Adrenal gland (tissue), 12 donors: ENCODE results near the gene ARL8A. TPM values are rescaled to one million over a fixed set of nuclear protein-coding genes. Genes with fewer than 3 reads are reported as not detected.

Experiments
- DNase-seq, 7 donors: peaks; one replicate each; pipeline ENCODE4 v3.0.0-alpha.2; 2019 to 2020
- H3K27ac ChIP-seq, 5 donors: fragments of 200-600 bp; sonication (generic) in 4 of 5; 1 replicate in 3 of 5; 2 replicates in 2 of 5; pipeline versions ENCODE4 v1.5.1 to v1.8.0; 2016 to 2020; ENCODE audit warnings: mild to moderate bottlenecking in 1 of 5
- H3K27me3 ChIP-seq: fragments of 200-600 bp; 2 replicates; pipeline ENCODE4 v1.8.0; 2021
- H3K36me3 ChIP-seq, 2 donors: fragments of 200-600 bp; replicated peaks in 1 of 2; 1 replicate in 1 of 2; 2 replicates in 1 of 2; pipeline versions ENCODE4 v1.5.1 to v1.8.0; 2018 to 2022
- H3K4me1 ChIP-seq, 2 donors: fragments of 200-600 bp; replicated peaks in 1 of 2; 1 replicate in 1 of 2; 2 replicates in 1 of 2; pipeline versions ENCODE4 v1.5.1 to v1.8.0; 2018 to 2021
- H3K4me3 ChIP-seq, 4 donors: fragments of 200-600 bp; sonication (generic) in 3 of 4; one replicate each; pipeline ENCODE4 v1.5.1; 2016 to 2018
- H3K9me3 ChIP-seq, 3 donors: fragments of 200-600 bp; sonication (generic) in 1 of 3; replicated peaks in 1 of 3; 1 replicate in 2 of 3; 2 replicates in 1 of 3; pipeline versions ENCODE4 v1.5.1 to v1.8.0; 2016 to 2021
- CTCF ChIP-seq, 6 experiments: fragments of 450-650 bp in 4 of 6; fragments of 200-600 bp in 2 of 6; sonication (generic) in 1 of 6; IDR thresholded peaks; 1 replicate in 5 of 6; 2 replicates in 1 of 6; pipeline versions ENCODE4 v1.5.1 to v1.8.0; 2016 to 2021; ENCODE audit warnings: antibody characterized with exemption in 6 of 6, mild to moderate bottlenecking in 2 of 6, moderate library complexity in 1 of 6
- POLR2A ChIP-seq, 2 donors: fragments of 450-650 bp; IDR thresholded peaks; one replicate each; pipeline ENCODE4 v1.6.1; 2017; ENCODE audit warnings: antibody characterized with exemption in 2 of 2, mild to moderate bottlenecking in 2 of 2, moderate library complexity in 1 of 2
- WGBS, 4 donors: extraction: QIAGEN DNeasy Blood & Tissue Kit in 2 of 4; methylation state at CpG; one replicate each; pipeline versions ENCODE4 v1.1.5 to v1.1.7; 2013 to 2017; 5-methylcytosine and 5-hydroxymethylcytosine counted together
- intact Hi-C, 2 donors: fragments of 100-400 bp; cut with DNase I; formaldehyde crosslinking; loops; one replicate each; pipeline versions ENCODE4 v1.14.1 to v1.15.0; 2022 to 2023
- polyA plus RNA-seq, 3 donors: library from polyadenylated mRNA; stranded (reverse); fragments of 200-250 nt in 2 of 3; fragments of 350-450 nt in 1 of 3; fragmentation: Illumina TruSeq in 1 of 3; extraction: RNeasy Lipid Tissue Mini Kit (QIAGEN cat#74804) in 1 of 3; gene quantifications; one replicate each; pipeline ENCODE4 v1.2.3, GENCODE V29; 2013 to 2014
- total RNA-seq, 9 donors: library from RNA; depleted of rRNA in 4 of 9; stranded (reverse); fragments of >200 nt in 4 of 9; fragments of 120-200 nt in 1 of 9; fragmentation: NEBNext Ultra II Directional in 1 of 9; extraction: Animal tissue kit (Norgen Biotek cat#: 25700) in 1 of 9; gene quantifications; one replicate each; pipeline versions ENCODE4 v1.1.0 to v1.2.4, GENCODE V29; 2013 to 2023
- donor health status: healthy with polysubstance abuse.
- donor health status: Bipolar disorder and iron deficiency.
- donor health status: DM: yes; HTN: yes; CAD: no.
- donor health status: DM: no; HTN: no; CAD: no.
- donor health status: DM: no; HTN: no; CAD: no.
- donor health status: DM: yes; HTN: yes; CAD: no.

ARL8A gene
- total and polyA plus RNA-seq, 12 donors, result 26.4 to 115 (median 53.7) TPM

GRCh38 chr1:202088206-202088605 is 56.3 kb downstream of the ARL8A start:
- H3K36me3 ChIP-seq, result no peaks in the 10 kb centered on the region
- intact Hi-C loops, result no loop called here
- no peaks in the 10 kb centered on the region for H3K4me1 ChIP-seq
- H3K9me3 ChIP-seq, result no peaks in the 10 kb centered on the region
- H3K27me3 ChIP-seq, result no peaks in the 10 kb centered on the region
- no peak overlapping the region for H3K4me3 ChIP-seq
- DNase-seq, result peak in 3 of 7 donors; percentile 24 to 37 (median 27)
- no peak overlapping the region for H3K27ac ChIP-seq
- 50 to 65% (median 53%) methylated on average over 3 of the region's 3 CpGs for WGBS, 4 donors
- TF ChIP-seq POLR2A (IDR thresholded peaks at IDR 0.05) (no peak), CTCF (IDR thresholded peaks at IDR 0.05) (no peak)

- WGBS, 4 donors, result 70 to 83% (median 76%) methylated on average over 4 to 7 of the region's 7 CpGs
- Histone ChIP-seq H3K27ac (no peak overlapping the region), H3K4me1 (no peaks in the 10 kb centered on the region), H3K36me3 (no peaks in the 10 kb centered on the region), H3K27me3 (no peaks in the 10 kb centered on the region), H3K4me3 (no peak overlapping the region), H3K9me3 (no peaks in the 10 kb centered on the region)
- intact Hi-C loops, result no loop called here
- TF ChIP-seq CTCF (IDR thresholded peaks at IDR 0.05), result no peak
- TF ChIP-seq POLR2A (IDR thresholded peaks at IDR 0.05), result no peak
- no peak for DNase-seq
Observed at GRCh38 chr1:202086579-202087350, 57.8 kb downstream of the ARL8A start.

GRCh38 chr1:202085682-202086373 is 58.7 kb downstream of the ARL8A start:
- intact Hi-C loops, result no loop called here
- Histone ChIP-seq H3K36me3 (no peaks in the 10 kb centered on the region), H3K27ac (no peak overlapping the region), H3K4me3 (no peak overlapping the region), H3K4me1 (no peaks in the 10 kb centered on the region), H3K27me3 (no peaks in the 10 kb centered on the region), H3K9me3 (no peaks in the 10 kb centered on the region)
- TF ChIP-seq CTCF (IDR thresholded peaks at IDR 0.05), result no peak
- no peak for TF ChIP-seq POLR2A (IDR thresholded peaks at IDR 0.05)
- DNase-seq, result no peak
- WGBS, 4 donors, result 63 to 79% (median 69%) methylated on average over 6 to 7 of the region's 7 CpGs

- intact Hi-C loops, result no loop called here
- H3K9me3 ChIP-seq, result no peaks in the 10 kb centered on the region
- H3K4me1 ChIP-seq, result no peaks in the 10 kb centered on the region
- 71 to 79% (median 72%) methylated on average over 13 to 16 of the region's 16 CpGs for WGBS, 4 donors
- no peak for TF ChIP-seq CTCF (IDR thresholded peaks at IDR 0.05)
- no peak for TF ChIP-seq POLR2A (IDR thresholded peaks at IDR 0.05)
- no peak overlapping the region for H3K4me3 ChIP-seq
- no peaks in the 10 kb centered on the region for H3K27me3 ChIP-seq
- H3K27ac ChIP-seq, result no peak overlapping the region
- DNase-seq, result no peak
- H3K36me3 ChIP-seq, result no peaks in the 10 kb centered on the region
Observed at GRCh38 chr1:202084791-202085681, 59.5 kb downstream of the ARL8A start.
